Choroid plexus epithelial cell (primary cell): Measurements from ENCODE around the gene SCD.

Experiments used
- DNase-seq: peaks from one replicate; pipeline ENCODE4 v3.0.0-alpha.2; 2010; ENCODE audit warnings: low read depth
- H3K4me3 ChIP-seq: 2 replicates; pipeline ENCODE4 v1.5.1; 2011; ENCODE audit warnings: low read depth, mild to moderate bottlenecking, control low read depth, low read length, moderate library complexity
- TF ChIP-seq, protein P1 (sequence below): conservative IDR thresholded peaks from 2 replicates; pipeline ENCODE4 v1.5.1; 2011; ENCODE audit warnings: low read depth, mild to moderate bottlenecking, control low read depth, inconsistent platforms, low read length, moderate library complexity

SCD gene

DNA sequence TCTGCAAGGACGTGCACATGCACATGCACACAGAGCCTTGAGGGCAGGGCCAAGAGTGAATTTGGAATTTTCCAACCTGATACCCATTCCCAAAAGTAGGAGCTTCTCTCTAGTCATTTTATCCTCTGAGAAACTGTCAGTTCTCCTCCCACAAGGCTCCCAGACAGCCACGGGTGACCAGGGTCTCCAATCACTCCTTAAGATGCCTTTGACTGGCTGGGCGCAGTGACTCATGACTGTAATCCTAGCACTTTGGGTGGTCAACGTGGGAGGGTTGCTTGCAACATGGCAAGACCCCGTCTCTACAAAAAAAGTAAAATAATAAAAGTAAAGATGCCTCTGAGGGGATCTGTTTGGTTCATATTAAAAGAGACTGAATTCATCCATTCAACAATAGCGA is 13.2 kb downstream of the SCD start:
- H3K4me3 ChIP-seq = no peak overlapping the region
- TF ChIP-seq, protein P1, sequence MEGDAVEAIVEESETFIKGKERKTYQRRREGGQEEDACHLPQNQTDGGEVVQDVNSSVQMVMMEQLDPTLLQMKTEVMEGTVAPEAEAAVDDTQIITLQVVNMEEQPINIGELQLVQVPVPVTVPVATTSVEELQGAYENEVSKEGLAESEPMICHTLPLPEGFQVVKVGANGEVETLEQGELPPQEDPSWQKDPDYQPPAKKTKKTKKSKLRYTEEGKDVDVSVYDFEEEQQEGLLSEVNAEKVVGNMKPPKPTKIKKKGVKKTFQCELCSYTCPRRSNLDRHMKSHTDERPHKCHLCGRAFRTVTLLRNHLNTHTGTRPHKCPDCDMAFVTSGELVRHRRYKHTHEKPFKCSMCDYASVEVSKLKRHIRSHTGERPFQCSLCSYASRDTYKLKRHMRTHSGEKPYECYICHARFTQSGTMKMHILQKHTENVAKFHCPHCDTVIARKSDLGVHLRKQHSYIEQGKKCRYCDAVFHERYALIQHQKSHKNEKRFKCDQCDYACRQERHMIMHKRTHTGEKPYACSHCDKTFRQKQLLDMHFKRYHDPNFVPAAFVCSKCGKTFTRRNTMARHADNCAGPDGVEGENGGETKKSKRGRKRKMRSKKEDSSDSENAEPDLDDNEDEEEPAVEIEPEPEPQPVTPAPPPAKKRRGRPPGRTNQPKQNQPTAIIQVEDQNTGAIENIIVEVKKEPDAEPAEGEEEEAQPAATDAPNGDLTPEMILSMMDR = no peak
- DNase-seq = no peak

DNA sequence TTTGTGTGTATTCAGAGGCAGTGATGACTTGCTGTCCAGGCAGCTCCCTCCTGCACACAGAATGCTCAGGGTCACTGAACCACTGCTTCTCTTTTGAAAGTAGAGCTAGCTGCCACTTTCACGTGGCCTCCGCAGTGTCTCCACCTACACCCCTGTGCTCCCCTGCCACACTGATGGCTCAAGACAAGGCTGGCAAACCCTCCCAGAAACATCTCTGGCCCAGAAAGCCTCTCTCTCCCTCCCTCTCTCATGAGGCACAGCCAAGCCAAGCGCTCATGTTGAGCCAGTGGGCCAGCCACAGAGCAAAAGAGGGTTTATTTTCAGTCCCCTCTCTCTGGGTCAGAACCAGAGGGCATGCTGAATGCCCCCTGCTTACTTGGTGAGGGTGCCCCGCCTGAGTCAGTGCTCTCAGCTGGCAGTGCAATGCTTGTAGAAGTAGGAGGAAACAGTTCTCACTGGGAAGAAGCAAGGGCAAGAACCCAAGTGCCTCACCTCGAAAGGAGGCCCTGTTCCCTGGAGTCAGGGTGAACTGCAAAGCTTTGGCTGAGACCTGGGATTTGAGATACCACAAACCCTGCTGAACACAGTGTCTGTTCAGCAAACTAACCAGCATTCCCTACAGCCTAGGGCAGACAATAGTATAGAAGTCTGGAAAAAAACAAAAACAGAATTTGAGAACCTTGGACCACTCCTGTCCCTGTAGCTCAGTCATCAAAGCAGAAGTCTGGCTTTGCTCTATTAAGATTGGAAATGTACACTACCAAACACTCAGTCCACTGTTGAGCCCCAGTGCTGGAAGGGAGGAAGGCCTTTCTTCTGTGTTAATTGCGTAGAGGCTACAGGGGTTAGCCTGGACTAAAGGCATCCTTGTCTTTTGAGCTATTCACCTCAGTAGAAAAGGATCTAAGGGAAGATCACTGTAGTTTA is 15.8 kb downstream of the SCD start:
- no peak for DNase-seq
- TF ChIP-seq, protein P1 = no peak
- no peak overlapping the region for H3K4me3 ChIP-seq

GRCh38 chr10:100364175-100364574 is 17.1 kb downstream of the SCD start:
- TF ChIP-seq, protein P1 = no peak
- H3K4me3 ChIP-seq = no peak overlapping the region
- DNase-seq = no peak

DNA sequence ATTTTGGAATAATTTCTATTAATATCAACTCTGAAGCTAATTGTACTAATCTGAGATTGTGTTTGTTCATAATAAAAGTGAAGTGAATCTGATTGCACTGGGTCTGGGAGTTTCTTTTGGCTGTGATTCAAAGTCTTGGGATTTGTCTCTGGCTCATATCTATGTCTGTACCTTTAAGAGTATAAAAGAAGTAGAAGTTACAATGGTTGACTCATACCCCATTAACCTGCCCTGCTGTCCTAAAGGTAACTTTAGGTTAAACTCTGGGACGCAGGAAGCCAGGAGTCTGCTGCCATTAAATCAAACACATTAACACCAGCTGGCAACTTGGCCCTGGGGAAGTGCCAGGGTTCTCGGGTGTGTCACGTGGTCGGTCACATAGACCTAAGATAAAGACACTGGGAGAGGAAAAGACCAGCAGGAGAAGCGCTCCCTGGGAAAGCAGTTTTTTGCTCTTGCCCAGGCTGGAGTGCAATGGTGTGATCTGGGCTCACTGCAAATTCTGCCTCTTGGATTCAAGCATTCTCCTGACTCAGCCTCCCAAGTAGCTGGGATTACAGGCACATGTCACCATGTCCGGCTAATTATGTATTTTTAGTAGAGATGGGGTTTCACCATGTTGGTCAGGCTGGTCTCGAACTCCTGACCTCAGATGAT is 17.8 kb downstream of the SCD start:
- TF ChIP-seq, protein P1 = no peak
- DNase-seq = peak; percentile 78
- peak overlapping the region; percentile 12 for H3K4me3 ChIP-seq

GRCh38 chr10:100368721-100369120 is 21.7 kb downstream of the SCD start:
- no peak for DNase-seq
- TF ChIP-seq, protein P1 = no peak
- no peak overlapping the region for H3K4me3 ChIP-seq

DNA sequence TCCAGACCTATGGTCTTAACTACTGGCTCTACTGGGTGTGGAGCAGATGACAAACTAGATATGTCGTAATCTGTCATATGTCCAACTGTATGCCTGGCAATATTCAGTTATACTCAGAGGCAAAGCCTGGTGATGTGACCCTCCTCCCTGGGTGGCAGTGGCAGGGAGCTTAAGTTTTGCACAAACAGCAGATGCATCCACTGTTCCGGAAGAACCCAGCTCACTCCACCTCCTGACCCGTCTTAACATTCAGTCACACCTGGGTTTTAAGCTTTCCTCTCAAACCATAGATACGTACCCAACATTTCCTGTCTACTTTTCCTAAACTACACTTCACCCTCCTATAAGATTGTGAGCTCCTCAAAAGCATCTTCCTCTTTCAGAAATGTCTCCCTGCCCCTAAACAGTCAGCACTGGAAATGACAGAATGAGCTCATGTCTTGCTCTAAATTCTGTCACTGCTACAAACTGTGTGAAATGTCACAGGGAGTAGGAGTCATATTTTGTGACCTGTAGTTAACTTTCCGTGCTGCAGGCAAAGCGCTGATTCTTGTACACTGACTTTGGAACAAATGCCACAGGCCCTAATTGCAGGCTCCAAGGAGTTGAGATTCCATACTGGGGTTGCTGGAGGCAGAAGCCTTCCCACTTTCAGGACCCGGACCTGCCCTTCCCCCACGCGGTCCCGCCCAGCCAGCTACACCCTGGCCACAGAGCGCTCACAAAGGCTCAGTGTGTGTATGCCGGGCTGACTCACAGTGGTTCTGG is 23.9 kb downstream of the SCD start:
- peak overlapping the region; percentile 17 for H3K4me3 ChIP-seq

More for the DNA sequence above, 23.9 kb downstream of the SCD start:
- TF ChIP-seq, protein P1 = no peak
- DNase-seq = peak; percentile 74
